ENCODE data around the gene PPDPF.
"Not testable (repeated sequence)": the region's sequence is repeated elsewhere in the genome, so short reads cannot be mapped to it uniquely, and the experiment has no call there.

The PPDPF gene

GRCh38 chr20:63500902-63501817 is 19.4 kb upstream of the PPDPF start:
- no peak for DNase-seq

- DNase-seq = peak; percentile 78
Measured at GRCh38 chr20:63501818-63502670, 18.5 kb upstream of the PPDPF start.

DNA sequence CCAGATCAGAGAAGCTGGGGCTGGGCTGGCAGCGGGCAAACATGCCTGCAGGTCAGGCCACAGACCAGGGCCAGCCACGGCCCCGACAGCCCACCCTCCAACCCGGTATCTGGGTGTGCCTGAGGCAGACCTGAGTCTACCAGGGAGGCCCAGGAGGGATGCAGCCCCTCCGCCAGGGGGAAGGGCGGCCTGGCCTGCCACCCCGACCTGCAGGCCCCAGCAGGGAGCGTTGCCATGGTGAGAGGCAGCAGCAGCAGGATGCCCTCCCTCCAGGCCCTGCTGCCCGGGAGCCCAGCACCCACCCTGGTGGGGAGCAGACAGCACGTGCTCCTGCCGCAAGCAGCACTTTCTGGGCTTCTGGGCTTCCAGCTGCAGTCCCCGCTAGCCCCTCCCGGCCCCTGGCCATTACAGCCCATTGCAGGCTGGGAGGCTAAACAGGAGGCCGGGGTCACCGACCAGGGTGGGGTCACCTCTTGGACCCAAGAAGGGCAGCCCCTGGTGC is 17.8 kb upstream of the PPDPF start:
- DNase-seq = no peak

DNA sequence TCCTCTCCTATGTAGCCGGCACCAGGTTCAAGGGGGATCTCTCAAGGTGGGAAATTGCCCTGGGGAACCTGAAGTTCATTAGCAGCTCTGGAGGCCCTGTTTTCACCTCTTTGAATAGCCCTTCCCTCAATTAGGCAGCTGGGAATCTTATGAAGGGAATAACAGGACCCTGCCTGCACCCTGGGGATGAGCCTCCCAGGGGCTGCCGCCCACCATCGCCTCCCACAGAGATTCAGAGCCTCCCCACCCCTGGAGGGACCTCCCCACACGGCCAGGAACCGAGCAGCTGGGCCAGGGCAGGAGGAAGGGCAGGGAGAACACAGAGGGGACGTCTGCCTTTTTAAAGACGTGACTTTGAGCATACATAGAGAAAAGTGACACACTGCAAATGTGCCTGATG is 17.0 kb upstream of the PPDPF start:
- no peak for DNase-seq

DNA sequence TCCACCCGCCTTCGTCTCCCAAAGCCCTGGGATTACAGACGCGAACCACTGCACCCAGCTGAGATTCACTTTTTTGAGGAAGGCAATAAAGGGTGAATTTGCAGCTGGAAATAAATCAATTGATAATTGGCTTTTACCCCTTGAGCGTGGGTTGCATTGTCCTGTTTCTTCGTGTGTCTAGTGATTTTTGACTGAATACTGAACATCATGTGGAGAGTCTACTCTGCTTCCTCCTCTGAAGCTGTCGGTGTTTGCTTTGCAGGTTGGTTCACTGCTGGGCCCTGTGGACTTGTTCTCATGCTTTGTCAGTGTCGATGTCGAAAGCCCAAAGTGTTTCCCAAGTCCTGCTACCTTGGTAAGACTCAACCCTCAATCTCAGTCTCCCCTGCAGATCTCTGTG is 15.9 kb upstream of the PPDPF start:
- no peak for DNase-seq

- DNase-seq = no peak
Measured at GRCh38 chr20:63505281-63505680, 15.3 kb upstream of the PPDPF start.

DNA sequence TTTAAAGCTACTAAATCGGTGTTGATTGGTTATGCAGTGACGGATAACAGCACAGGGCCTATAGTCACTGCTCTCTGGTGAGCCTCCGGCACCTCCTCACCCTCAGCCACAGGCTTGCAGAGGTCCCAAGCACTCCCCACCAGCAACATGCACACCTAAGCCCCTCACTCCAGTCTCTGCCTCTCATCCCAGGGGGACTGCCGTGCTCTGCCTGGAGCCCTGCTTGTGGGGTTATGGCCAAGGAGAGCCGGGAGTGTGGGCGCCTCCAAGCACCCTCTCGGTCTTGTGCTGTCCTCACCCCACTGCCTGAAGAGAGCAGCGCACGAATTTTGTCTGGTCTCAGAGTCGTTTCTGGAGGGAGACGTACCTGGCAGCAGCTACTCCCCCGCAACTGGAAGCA is 14.8 kb upstream of the PPDPF start:
- no peak for DNase-seq

- no peak for DNase-seq
Measured at GRCh38 chr20:63507083-63507743, 13.4 kb upstream of the PPDPF start.

DNA sequence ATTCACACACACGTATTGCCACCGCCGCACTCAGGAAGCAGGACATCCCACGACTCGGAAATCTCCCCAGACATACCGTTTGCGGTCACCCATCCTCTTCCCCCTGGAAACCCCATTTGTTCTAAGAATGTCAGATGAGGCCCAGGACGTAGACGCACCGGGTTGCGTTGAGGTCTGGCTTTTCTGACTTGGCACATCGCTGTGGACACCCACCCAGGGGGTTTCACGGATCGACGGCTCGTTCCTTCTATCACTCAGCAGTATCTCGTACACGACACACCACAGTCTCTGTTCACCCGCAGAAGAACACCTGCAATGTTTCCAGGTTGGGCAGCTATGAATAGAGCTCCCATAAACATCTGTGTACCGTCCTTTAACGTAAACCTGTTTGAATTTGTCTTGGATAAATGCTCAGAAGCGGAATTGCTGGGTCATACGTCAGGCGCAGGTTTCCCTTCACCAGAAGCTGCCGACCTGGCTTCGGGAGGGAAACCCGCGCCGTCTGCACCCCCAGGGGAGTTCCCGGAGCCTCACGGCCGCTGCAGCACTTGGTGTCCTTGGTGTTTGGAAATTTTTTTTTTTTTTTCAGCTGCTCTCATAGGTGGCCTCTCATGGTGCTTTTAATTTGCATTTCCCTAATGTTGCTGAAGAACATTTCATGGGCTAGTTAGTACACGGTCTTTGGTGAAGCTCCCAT is 12.3 kb upstream of the PPDPF start:
- DNase-seq = no peak

DNA sequence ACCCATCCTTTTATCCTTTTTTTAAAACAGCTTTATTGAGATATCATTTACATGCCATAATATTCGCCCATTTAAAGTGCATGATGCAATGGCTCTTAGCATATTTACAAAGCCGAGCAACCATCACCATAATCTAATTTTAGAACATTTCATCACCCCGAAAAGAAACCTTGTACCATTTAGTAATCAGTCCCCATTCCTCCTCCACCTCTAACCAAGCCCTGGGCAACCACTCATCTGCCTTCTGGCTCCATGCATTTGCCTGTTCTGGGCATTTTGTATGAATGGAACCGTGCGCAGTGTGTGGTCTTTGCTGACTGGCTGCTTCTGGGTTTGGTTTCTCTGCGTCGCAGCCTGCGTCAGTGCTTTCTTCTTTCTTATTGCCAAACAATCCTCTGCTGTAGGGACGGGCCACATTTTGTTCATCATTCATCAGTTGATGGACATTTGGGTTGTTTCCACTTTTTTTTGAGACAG is 11.4 kb upstream of the PPDPF start:
- no peak for DNase-seq

DNA sequence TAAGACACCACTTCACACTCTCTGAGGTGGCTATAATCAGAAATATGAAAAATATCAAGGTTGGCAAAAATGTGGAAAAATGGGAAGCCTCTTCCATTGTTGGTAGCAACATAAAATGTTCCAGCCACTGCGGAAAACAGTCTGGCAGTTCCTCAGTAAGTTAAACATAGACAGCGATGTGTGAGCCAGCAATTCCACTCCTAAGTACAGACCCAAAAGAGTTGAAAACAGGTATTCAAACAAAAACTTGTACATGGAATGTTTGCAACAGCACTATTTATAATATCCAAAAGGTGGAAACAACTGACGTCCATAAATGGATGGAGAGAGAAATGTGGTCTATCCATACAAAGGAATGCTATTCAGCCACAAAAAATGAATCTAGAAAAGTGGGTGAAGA is 7.4 kb upstream of the PPDPF start:
- DNase-seq = no peak

DNA sequence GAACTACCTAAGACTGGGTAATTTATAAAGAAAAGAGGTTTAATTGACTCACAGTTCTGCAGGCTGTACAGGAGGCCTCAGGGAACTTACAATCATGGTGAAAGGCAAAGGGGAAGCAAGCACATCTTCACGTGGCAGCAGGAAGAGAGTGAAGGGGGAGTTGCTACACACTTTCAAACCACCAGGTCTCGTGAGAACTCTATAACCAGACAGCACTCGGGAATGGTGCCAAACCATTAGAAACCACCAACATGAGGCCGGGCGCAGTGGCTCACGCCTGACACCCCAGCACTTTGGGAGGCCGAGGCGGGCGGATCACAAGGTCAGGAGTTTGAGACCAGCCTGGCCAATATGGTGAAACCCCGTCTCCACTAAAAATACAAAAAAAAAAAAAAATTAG is 6.0 kb upstream of the PPDPF start:
- DNase-seq = not testable (repeated sequence)

DNA sequence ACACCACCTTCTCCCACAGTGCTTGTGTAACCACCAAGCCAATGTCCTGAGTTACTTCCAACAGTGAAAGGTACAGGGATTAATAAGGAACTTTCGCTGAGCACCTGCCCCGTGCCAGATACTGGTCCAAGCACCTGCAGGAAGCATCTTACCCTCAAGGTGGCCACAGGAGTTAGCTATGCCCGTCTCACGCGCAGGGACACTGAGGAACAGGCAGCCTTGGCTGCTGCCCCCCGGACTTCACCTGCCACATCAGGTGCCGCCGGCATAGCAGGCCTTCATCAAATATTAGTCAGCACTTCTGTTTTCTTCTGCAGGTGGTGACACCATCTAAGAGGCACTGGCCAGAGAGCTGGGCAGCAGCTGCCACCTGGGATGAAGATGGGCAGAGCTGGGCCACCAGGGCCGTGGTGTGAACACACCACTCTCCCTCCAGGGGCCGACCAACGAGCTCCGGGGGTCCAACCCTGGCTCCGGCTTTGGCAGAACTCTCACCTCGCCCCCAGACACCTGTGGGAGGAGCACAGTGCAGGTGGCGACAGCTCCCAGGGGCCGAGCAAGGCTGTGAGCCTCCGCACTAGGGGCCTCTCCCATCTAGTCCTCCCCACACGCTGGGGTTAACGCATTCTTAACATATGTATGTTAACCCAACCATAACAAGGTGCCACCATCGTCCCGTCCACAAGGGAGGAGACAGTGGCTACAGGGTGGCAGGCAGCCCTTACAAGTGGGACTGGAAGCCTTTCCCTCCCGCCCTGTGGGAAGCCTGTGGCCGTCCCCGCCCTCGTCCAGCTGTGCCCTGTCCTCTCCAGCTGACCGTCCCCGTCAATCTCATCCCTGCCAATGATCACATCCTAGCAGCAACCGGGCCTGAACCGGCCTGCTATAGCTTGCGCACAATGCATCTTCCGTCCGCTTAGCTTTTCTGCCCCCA is 2.9 kb upstream of the PPDPF start:
- no peak for DNase-seq

DNA sequence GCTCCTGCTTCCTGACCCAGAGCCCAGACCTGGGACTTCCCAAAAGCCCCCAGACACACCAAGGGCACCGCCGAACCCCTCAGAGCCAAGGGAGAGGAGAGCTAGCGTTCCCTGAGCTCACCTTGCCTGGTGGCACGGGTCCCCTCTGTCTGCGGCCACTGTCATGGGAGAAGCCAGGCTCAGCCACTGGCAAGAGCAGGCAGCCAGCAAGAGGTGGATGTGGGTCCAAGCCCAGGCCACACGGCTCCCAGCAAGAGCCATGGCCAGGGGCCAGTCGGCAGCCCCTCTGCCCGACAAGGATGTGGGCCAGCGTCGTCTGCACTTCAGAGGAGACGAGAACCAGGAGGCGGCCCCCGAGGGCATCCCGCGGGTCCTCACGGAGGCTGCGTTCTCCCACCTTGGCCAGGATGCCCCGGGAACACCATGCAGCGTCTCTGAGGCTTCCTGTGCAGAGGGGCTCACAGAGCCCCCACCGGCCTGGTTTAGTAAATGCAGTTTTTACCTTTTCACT is 2.2 kb upstream of the PPDPF start:
- DNase-seq = no peak

- DNase-seq = no peak
Measured at GRCh38 chr20:63518946-63519667, 1.5 kb upstream of the PPDPF start.

DNA sequence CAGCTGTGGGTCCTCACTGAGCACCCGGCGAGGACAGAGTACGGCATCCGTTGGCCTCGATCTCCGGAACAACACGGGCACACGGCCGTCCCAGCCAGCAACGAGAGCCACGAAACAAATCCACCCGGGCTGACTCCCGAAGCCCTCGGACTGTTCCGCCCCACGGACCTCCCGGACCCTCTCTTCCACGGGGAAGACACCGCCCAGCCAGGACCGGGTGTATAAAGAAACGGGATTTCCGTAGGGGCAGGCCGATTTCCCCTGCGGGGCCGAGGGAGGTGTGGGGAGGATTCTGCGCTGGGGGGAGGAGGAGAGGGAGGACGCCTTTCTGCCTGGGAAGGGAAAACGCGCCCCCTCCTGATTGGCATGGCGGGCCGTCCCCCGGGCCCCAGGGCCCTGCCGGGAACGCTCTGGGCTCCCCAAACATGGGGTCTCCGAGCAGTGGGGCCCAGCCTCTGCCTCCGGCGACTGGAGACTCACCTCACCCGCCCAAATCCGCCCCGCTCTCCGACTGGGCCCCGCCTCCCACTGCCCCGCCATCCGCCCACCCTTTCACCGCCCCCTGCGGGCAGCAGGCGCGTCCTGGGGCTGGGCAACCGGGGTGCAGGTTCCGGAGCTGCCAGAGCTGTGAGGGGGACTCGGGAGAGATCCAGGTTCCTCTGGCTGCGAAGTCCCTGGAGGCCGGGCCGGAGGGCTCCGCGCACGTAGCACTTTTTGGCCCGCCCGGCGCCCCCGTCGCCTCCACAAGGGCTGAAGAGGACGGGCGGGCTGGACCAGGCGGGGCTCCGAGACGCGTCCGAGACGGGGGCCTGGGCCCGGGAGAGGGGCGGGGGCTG is 679 bp upstream of the PPDPF start:
- DNase-seq = peak; percentile 74

DNA sequence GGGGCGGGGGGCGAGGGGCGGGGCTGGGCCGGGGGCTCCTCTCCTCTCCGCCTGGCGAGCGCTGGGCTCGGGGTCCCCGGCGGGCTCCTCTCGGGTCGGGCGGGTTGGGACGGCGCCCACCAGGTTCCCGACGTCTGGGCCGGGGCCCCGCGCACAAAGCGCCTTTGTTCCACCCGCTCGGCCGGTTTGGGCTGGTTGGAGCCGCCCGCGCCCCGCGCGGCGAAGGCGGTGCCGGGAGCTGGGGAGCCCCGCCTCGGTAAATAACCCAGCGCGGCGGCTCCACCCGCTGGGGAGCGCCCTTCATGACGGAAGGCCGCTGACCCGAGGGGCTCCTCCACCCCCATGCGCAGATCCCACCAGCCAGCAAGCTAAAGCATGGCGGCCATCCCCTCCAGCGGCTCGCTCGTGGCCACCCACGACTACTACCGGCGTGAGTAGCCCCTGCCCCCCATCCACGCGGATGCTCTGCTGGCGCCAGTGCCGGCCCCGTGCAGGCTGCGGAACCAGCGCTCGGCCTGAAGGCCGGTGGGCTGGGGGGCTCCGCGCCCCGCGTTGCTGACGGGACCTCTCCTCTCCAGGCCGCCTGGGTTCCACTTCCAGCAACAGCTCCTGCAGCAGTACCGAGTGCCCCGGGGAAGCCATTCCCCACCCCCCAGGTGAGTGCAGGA is 503 bp downstream of the PPDPF start:
- DNase-seq = peak; percentile 88

DNA sequence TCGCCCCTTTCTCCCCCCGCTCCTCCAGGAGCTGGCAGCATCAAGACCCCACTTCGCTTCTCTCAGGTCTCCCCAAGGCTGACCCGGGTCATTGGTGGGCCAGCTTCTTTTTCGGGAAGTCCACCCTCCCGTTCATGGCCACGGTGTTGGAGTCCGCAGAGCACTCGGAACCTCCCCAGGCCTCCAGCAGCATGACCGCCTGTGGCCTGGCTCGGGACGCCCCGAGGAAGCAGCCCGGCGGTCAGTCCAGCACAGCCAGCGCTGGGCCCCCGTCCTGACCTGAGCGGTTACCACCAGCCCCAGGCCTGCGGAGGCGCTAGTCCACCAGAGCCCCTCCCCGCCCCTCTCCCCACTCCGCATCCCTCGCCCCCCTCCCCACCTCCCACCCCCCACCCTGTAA is 1.0 kb downstream of the PPDPF start:
- no peak for DNase-seq

All from eye (tissue), 1 donor.